SK-N-SH (cell line): Measurements from ENCODE around the gene TAS1R3.

Source experiments
- EP300 ChIP-seq, 2 experiments: IDR thresholded peaks; 2 replicates each; pipeline versions ENCODE4 v1.4.0 to v1.6.1; 2012; ENCODE audit warnings: borderline replicate concordance in 1 of 2, low read depth in 1 of 2, low read length in 1 of 2
- JUND ChIP-seq: IDR thresholded peaks from 2 replicates; pipeline ENCODE4 v1.4.0; 2012
- MXI1 ChIP-seq: IDR thresholded peaks from 2 replicates; pipeline ENCODE4 v1.6.1; 2012; ENCODE audit warnings: mild to moderate bottlenecking, low read depth, low read length, improper control_type of control experiment
- POLR2AphosphoS5 ChIP-seq: IDR thresholded peaks from 2 replicates; pipeline ENCODE4 v1.6.1; 2012; ENCODE audit warnings: low read depth, low read length
- RFX5 ChIP-seq: IDR thresholded peaks from 2 replicates; pipeline ENCODE4 v1.6.1; 2012; ENCODE audit warnings: mild to moderate bottlenecking, improper control_type of control experiment, low read length
- SIN3A ChIP-seq: IDR thresholded peaks from 2 replicates; pipeline ENCODE4 v1.6.1; 2012; ENCODE audit warnings: low read depth, mild to moderate bottlenecking, low read length, moderate library complexity, borderline replicate concordance
- SMC3 ChIP-seq: IDR thresholded peaks from 2 replicates; pipeline ENCODE4 v1.6.1; 2012; ENCODE audit warnings: low read depth, low read length, improper control_type of control experiment
- TAF1 ChIP-seq: IDR thresholded peaks from 2 replicates; pipeline ENCODE4 v1.6.1; 2012; ENCODE audit warnings: low read depth, mild to moderate bottlenecking, low read length, moderate library complexity, borderline replicate concordance
- YY1 ChIP-seq: IDR thresholded peaks from 2 replicates; pipeline ENCODE4 v1.4.0; 2012; ENCODE audit warnings: low read depth, mild to moderate bottlenecking
- TF ChIP-seq, protein P1 (sequence below): fragments of 200-600 bp; sonication (generic); IDR thresholded peaks from 2 replicates; pipeline ENCODE4 v1.6.1; 2017; ENCODE audit warnings: antibody characterized with exemption, mild to moderate bottlenecking, moderate library complexity
- TF ChIP-seq, protein P2 (sequence below): IDR thresholded peaks from 2 replicates; pipeline ENCODE4 v1.6.1; 2012; ENCODE audit warnings: mild to moderate bottlenecking, low read depth, low read length, moderate library complexity
- TF ChIP-seq, protein P3 (sequence below): IDR thresholded peaks from 2 replicates; pipeline ENCODE4 v1.4.0; 2012; ENCODE audit warnings: low read depth, borderline replicate concordance

DNA sequence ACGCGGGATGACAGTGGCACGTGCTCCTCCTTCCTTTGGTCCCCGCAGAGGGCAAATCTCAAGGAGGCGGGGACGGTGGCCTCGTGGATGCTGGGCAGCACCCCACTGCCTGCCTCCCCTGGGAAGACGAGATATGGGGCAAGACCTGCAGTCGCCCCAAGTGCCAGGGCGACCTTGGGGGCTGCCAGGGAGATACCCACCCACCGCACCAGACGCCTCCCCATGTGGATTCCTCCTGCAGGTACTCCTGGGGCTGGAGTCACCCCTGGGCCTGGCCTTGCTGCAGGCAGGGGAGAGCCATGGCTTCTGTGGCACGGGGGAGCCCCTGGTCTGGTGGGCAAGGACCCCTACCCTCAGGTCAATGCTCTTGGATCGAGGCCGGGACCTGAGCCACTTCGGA is 49.8 kb downstream of the TAS1R3 start:
- TF ChIP-seq, protein P1, sequence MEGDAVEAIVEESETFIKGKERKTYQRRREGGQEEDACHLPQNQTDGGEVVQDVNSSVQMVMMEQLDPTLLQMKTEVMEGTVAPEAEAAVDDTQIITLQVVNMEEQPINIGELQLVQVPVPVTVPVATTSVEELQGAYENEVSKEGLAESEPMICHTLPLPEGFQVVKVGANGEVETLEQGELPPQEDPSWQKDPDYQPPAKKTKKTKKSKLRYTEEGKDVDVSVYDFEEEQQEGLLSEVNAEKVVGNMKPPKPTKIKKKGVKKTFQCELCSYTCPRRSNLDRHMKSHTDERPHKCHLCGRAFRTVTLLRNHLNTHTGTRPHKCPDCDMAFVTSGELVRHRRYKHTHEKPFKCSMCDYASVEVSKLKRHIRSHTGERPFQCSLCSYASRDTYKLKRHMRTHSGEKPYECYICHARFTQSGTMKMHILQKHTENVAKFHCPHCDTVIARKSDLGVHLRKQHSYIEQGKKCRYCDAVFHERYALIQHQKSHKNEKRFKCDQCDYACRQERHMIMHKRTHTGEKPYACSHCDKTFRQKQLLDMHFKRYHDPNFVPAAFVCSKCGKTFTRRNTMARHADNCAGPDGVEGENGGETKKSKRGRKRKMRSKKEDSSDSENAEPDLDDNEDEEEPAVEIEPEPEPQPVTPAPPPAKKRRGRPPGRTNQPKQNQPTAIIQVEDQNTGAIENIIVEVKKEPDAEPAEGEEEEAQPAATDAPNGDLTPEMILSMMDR, result no peak
- no peak for TF ChIP-seq TAF1
- TF ChIP-seq, protein P2, sequence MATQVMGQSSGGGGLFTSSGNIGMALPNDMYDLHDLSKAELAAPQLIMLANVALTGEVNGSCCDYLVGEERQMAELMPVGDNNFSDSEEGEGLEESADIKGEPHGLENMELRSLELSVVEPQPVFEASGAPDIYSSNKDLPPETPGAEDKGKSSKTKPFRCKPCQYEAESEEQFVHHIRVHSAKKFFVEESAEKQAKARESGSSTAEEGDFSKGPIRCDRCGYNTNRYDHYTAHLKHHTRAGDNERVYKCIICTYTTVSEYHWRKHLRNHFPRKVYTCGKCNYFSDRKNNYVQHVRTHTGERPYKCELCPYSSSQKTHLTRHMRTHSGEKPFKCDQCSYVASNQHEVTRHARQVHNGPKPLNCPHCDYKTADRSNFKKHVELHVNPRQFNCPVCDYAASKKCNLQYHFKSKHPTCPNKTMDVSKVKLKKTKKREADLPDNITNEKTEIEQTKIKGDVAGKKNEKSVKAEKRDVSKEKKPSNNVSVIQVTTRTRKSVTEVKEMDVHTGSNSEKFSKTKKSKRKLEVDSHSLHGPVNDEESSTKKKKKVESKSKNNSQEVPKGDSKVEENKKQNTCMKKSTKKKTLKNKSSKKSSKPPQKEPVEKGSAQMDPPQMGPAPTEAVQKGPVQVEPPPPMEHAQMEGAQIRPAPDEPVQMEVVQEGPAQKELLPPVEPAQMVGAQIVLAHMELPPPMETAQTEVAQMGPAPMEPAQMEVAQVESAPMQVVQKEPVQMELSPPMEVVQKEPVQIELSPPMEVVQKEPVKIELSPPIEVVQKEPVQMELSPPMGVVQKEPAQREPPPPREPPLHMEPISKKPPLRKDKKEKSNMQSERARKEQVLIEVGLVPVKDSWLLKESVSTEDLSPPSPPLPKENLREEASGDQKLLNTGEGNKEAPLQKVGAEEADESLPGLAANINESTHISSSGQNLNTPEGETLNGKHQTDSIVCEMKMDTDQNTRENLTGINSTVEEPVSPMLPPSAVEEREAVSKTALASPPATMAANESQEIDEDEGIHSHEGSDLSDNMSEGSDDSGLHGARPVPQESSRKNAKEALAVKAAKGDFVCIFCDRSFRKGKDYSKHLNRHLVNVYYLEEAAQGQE, result no peak
- TF ChIP-seq YY1, result no peak
- TF ChIP-seq EP300 (IDR thresholded peaks at IDR 0.05; ENCODE audit: borderline replicate concordance in 1 of 2, low read depth in 1 of 2, low read length in 1 of 2), result no peak
- no peak for TF ChIP-seq SMC3
- TF ChIP-seq POLR2AphosphoS5, result no peak
- TF ChIP-seq RFX5, result no peak
- TF ChIP-seq, protein P3, sequence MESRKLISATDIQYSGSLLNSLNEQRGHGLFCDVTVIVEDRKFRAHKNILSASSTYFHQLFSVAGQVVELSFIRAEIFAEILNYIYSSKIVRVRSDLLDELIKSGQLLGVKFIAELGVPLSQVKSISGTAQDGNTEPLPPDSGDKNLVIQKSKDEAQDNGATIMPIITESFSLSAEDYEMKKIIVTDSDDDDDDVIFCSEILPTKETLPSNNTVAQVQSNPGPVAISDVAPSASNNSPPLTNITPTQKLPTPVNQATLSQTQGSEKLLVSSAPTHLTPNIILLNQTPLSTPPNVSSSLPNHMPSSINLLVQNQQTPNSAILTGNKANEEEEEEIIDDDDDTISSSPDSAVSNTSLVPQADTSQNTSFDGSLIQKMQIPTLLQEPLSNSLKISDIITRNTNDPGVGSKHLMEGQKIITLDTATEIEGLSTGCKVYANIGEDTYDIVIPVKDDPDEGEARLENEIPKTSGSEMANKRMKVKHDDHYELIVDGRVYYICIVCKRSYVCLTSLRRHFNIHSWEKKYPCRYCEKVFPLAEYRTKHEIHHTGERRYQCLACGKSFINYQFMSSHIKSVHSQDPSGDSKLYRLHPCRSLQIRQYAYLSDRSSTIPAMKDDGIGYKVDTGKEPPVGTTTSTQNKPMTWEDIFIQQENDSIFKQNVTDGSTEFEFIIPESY, result no peak
- TF ChIP-seq MXI1, result no peak
- no peak for TF ChIP-seq SIN3A
- no peak for TF ChIP-seq JUND
